Endothelial cell of umbilical vein (primary cell): ENCODE results near the gene SCN5A.

Source experiments
- CTCF ChIP-seq, 2 donors: IDR thresholded peaks; 1 replicate in 1 of 2; 2 replicates in 1 of 2; pipeline ENCODE4 v1.5.1; 2011; ENCODE audit warnings: low read length in 2 of 2, mild to moderate bottlenecking in 2 of 2, moderate library complexity in 2 of 2, control low read depth in 1 of 2, inconsistent platforms in 1 of 2, low read depth in 1 of 2; ENCODE audit not compliant: insufficient read depth in 1 of 2; ENCODE audit errors: extremely low read depth in 1 of 2
- GATA2 ChIP-seq: IDR thresholded peaks from 2 replicates; pipeline ENCODE4 v1.7.0; 2011; ENCODE audit warnings: low read depth, mild to moderate bottlenecking, moderate library complexity, mixed read lengths, low read length; ENCODE audit not compliant: insufficient read length, insufficient read depth
- MAX ChIP-seq: IDR thresholded peaks from 2 replicates; pipeline ENCODE4 v1.6.1; 2011; ENCODE audit not compliant: insufficient read depth, insufficient read length
- POLR2A ChIP-seq: IDR thresholded peaks from 2 replicates; pipeline ENCODE4 v1.6.1; 2012; ENCODE audit warnings: low read depth, mild to moderate bottlenecking, control low read depth, low read length
- POLR2AphosphoS5 ChIP-seq: IDR thresholded peaks from 2 replicates; pipeline ENCODE4 v1.6.1; 2012; ENCODE audit warnings: low read depth, mild to moderate bottlenecking, control low read depth, low read length, moderate library complexity; ENCODE audit not compliant: insufficient read depth

- TF ChIP-seq CTCF (IDR thresholded peaks at IDR 0.05; ENCODE audit: extremely low read depth in 1 of 2, insufficient read depth in 1 of 2, low read depth in 1 of 2, low read length in 2 of 2) (no peak), POLR2AphosphoS5 (no peak), GATA2 (no peak), MAX (no peak), POLR2A (no peak)
Observed at GRCh38 chr3:38613426-38613825, 36.1 kb downstream of the SCN5A start.
